NT2/D1 (cell line): ENCODE data around the gene ZIM2.

ENCODE experiments used
- YY1 ChIP-seq: IDR thresholded peaks from 2 replicates; pipeline ENCODE4 v1.6.1; 2011; ENCODE audit not compliant: insufficient read length, insufficient read depth
- ZNF274 ChIP-seq: IDR thresholded peaks from 2 replicates; pipeline ENCODE4 v1.6.1; 2011; ENCODE audit warnings: mild to moderate bottlenecking, low read depth, low read length

DNA sequence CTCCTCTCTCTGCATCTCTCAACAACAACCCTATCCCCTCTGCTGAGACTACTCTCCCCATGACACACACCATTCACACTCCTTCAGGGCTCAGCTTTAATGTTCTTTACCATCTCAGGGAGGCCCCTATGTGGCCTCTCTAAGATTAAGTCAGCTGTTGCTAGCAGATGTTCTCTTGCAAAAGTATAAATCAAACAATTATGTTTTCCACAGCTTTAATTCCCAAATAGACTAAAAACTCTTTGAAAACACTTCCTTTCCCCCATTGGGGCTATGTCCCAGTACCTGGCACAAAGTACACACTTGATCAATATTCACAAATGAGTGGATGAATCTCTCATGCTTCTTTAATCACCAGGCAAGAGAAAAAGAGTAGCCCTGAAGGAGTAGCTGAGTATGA is 5.1 kb downstream of the ZIM2 start:
- no peak for TF ChIP-seq YY1
- TF ChIP-seq ZNF274, result no peak
